NCI-H82 (cell line): ENCODE measurements around the gene RGS19.

Experiments used
- DNase-seq: peaks from one replicate; lab custom pipeline; 2025; lab: John Stamatoyannopoulos, UW

RGS19 gene

GRCh38 chr20:64063389-64064144 lies 15.8 kb downstream of the RGS19 start:
- DNase-seq, result peak; percentile 39

GRCh38 chr20:64062596-64063388 lies 16.5 kb downstream of the RGS19 start, which contains the start of gene TCEA2:
Gene TCEA2 (plus strand): TSS chr20:64063198. CDS start chr20:64063313, 115 bp downstream.
- DNase-seq, result peak; percentile 99

- no peak for DNase-seq
Observed at GRCh38 chr20:64062276-64062595, 17.1 kb downstream of the RGS19 start.

- no peak for DNase-seq
Observed at GRCh38 chr20:64058536-64058935, 20.8 kb downstream of the RGS19 start.

- DNase-seq, result peak; percentile 85
Observed at GRCh38 chr20:64057628-64058498, 21.5 kb downstream of the RGS19 start.

GRCh38 chr20:64056889-64057627 lies 22.3 kb downstream of the RGS19 start:
- DNase-seq, result no peak

GRCh38 chr20:64056639-64056888 lies 22.8 kb downstream of the RGS19 start:
- DNase-seq, result no peak

GRCh38 chr20:64055893-64056638 lies 23.3 kb downstream of the RGS19 start:
- no peak for DNase-seq

- DNase-seq, result no peak
Observed at GRCh38 chr20:64055396-64055892, 23.9 kb downstream of the RGS19 start.

GRCh38 chr20:64053841-64054661 lies 25.3 kb downstream of the RGS19 start:
- peak; percentile 56 for DNase-seq

- DNase-seq, result no peak
Observed at GRCh38 chr20:64052987-64053840, 26.1 kb downstream of the RGS19 start.

GRCh38 chr20:64052326-64052722 lies 27.0 kb downstream of the RGS19 start:
- DNase-seq, result no peak

- no peak for DNase-seq
Observed at GRCh38 chr20:64051561-64052325, 27.6 kb downstream of the RGS19 start.

- DNase-seq, result no peak
Observed at GRCh38 chr20:64051033-64051452, 28.3 kb downstream of the RGS19 start.

- DNase-seq, result no peak
Observed at GRCh38 chr20:64050261-64051032, 28.9 kb downstream of the RGS19 start.

GRCh38 chr20:64049878-64050260 lies 29.4 kb downstream of the RGS19 start:
- no peak for DNase-seq

GRCh38 chr20:64049060-64049877 lies 30.0 kb downstream of the RGS19 start, which contains the start of gene SOX18:
Gene SOX18 (minus strand): TSS chr20:64049639. CDS start chr20:64049516, 123 bp downstream.
- peak; percentile 46 for DNase-seq
